SHP77 treated with DMSO at 0.1 percent for 48 hours (cell line): ENCODE data around the gene NR1H3.
"Not testable (repeated sequence)": the region's sequence is repeated elsewhere in the genome, so short reads cannot be mapped to it uniquely, and the experiment has no call there.

ENCODE experiments used
- DNase-seq: peaks from one replicate; lab custom pipeline; 2025; lab: John Stamatoyannopoulos, UW

The NR1H3 gene

DNA sequence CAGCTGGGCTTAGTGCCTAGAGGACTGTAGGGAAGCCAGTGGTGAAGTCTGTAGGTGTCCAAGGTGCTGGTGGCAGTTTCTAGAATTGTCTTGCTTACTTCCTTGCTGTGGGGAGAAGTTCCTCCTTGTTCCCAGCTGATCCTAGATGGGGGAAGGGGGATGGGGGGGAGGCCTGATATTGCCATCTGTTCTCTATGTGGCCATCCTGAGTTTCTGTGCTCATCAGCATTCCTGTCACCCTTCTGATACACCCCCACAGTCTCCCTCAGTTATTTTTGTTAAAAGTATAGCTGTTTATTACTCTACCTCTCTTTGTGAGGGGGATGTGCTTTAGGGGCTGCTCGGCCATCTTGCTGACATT lies 48.7 kb downstream of the NR1H3 start:
- DNase-seq = no peak

DNA sequence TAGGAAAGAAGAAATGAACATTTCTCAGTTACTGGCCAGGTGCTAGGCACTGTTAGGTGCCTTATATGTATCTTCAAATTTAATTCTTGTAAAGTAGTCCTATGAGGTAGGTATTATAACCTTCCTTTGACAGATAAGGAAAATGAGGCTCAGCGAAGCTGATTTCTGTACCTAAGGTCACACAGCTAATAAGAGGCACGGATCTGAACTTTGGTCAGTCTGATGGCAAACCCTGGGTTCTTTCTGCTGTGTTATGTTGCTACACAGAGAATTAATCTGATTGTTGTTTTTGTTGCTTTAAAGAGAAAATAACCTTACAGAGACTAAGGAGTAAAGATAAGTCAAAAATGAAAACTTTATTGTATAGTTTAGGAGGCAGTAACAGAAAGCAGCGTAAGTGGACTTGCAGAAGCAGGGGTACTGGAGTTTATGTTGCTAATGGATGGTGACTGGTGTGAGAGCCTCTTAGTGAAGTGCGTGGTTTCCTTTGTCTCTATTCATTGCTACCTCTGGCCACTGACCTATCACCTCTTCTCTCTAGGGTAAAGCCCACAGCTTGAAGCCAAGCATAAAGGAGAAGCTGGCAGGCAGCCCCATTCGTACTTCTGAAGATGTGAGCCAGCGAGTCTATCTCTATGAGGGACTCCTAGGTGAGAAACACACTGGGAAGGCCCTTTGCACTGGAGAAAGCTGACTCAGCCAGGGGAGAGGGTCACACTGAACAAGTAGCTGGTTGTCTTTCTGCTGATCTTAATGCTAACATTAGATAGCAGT lies 50.4 kb downstream of the NR1H3 start:
- no peak for DNase-seq

DNA sequence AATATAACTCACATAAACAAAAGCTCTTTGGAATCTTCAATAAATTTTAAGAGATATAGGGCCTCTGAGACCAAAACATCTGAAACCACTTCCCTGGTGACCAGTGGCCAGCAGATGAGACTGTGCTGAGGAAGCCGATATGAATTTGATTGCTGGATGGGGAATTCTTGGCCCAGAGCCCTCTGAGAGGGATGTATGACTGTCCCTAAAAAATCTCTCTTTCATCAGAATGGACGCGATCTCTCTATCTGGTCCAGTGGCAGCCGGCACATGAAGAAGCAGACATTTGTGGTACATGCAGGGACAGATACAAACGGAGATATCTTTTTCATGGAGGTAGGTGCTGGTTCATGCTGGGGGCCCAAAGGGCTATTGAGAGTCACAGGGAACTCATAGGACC lies 57.2 kb downstream of the NR1H3 start:
- DNase-seq = no peak

DNA sequence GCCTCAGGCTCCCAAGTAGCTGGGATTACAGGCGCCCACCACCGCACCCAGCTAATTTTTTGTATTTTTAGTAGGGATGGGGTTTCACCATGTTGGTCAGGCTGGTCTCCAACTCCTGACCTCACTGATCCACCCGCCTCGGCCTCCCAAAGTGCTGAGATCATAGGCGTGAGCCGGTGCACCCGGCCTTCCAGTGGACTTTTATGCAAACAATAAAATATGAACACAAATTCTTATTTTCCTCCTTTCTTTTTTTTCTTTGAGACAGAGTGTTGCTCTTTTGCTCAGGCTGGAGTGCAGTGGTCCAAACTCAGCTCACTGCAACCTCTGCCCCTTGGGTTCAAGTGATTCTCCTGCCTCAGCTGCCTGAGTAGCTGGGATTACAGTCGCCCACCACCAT lies 58.7 kb downstream of the NR1H3 start:
- not testable (repeated sequence) for DNase-seq

GRCh38 chr11:47317064-47317828 lies 59.5 kb downstream of the NR1H3 start:
- no peak for DNase-seq

DNA sequence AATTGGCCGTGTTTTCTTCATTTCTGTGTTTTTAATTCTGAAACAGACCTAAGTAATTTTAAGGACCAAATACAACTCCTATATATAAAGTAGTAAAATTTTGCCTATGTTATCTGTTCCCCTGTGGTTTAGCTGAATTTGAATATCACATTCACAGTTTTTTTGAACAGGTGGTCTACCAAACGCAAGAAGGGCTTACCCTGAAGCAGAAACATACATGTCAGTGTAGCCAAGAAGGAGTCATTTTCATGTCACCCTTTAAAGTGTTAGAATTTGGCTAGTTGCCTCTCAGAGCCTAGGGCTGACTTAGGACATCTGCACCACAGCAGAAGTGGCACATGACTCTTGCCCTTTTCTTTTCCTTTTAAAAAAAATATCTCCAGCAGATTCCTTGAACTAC lies 60.4 kb downstream of the NR1H3 start:
- no peak for DNase-seq
